Measurements from ENCODE around the gene FHOD1.

DNA sequence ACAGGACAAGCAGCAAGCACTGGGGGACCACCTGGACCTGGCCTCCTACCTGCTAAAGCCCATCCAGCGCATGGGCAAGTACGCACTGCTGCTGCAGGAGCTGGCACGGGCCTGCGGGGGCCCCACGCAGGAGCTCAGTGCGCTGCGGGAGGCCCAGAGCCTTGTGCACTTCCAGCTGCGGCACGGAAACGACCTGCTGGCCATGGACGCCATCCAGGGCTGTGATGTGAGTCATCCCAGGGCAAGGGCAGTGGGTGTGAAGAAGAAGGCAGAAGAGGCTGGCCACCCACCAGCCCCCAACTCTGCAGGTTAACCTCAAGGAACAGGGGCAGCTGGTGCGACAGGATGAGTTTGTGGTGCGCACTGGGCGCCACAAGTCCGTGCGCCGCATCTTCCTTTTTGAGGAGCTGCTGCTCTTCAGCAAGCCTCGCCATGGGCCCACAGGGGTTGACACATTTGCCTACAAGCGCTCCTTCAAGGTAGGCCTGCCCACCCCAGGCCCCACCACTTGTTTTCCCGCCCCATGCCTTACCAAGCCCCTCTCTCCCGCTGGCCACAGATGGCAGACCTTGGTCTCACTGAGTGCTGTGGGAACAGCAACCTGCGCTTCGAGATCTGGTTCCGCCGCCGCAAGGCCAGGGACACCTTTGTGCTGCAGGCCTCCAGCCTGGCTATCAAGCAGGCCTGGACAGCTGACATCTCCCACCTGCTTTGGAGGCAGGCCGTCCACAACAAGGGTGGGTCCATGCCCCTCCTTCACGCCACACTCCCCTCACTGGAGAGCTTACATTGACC is 39.4 kb upstream of the FHOD1 start:
- TF ChIP-seq, protein P1, sequence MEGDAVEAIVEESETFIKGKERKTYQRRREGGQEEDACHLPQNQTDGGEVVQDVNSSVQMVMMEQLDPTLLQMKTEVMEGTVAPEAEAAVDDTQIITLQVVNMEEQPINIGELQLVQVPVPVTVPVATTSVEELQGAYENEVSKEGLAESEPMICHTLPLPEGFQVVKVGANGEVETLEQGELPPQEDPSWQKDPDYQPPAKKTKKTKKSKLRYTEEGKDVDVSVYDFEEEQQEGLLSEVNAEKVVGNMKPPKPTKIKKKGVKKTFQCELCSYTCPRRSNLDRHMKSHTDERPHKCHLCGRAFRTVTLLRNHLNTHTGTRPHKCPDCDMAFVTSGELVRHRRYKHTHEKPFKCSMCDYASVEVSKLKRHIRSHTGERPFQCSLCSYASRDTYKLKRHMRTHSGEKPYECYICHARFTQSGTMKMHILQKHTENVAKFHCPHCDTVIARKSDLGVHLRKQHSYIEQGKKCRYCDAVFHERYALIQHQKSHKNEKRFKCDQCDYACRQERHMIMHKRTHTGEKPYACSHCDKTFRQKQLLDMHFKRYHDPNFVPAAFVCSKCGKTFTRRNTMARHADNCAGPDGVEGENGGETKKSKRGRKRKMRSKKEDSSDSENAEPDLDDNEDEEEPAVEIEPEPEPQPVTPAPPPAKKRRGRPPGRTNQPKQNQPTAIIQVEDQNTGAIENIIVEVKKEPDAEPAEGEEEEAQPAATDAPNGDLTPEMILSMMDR (IDR thresholded peaks at IDR 0.05; ENCODE audit: low read length): no peak
- no peak for TF ChIP-seq EZH2 (IDR thresholded peaks at IDR 0.05; ENCODE audit: borderline replicate concordance, low read length)
